EL (cell line): ENCODE results near the gene CCT6B.
"Not testable (repeated sequence)": the region's sequence is repeated elsewhere in the genome, so short reads cannot be mapped to it uniquely, and the experiment has no call there.

Experiments
- DNase-seq: peaks from one replicate; pipeline ENCODE4 v3.0.0-alpha.2; 2016

Gene CCT6B

GRCh38 chr17:34961093-34961911, at the start of gene CCT6B, which contains the start of gene ZNF830:
TSS of gene CCT6B (minus strand) at chr17:34961460. CDS start at chr17:34961393, 67 bp downstream.
TSS of gene ZNF830 (plus strand) at chr17:34961540. CDS start at chr17:34961567, 27 bp downstream.
- DNase-seq: peak; percentile 94

GRCh38 chr17:35010093-35010492, 48.8 kb upstream of the CCT6B start:
- no peak for DNase-seq

- no peak for DNase-seq
Measured at GRCh38 chr17:35006961-35007360, 45.7 kb upstream of the CCT6B start.

GRCh38 chr17:35006345-35006744, 45.1 kb upstream of the CCT6B start:
- DNase-seq: no peak

- DNase-seq: no peak
Measured at GRCh38 chr17:35003778-35004177, 42.5 kb upstream of the CCT6B start.

- no peak for DNase-seq
Measured at GRCh38 chr17:35002876-35003551, 41.8 kb upstream of the CCT6B start.

- DNase-seq: no peak
Measured at GRCh38 chr17:35001549-35001948, 40.3 kb upstream of the CCT6B start.

GRCh38 chr17:35000965-35001364, 39.7 kb upstream of the CCT6B start:
- DNase-seq: not testable (repeated sequence)

GRCh38 chr17:34999456-34999855, 38.2 kb upstream of the CCT6B start:
- DNase-seq: no peak

- peak; percentile 68 for DNase-seq
Measured at GRCh38 chr17:34998205-34998604, 36.9 kb upstream of the CCT6B start.

- DNase-seq: no peak
Measured at GRCh38 chr17:34997355-34997862, 36.1 kb upstream of the CCT6B start.

- DNase-seq: no peak
Measured at GRCh38 chr17:34996422-34997285, 35.4 kb upstream of the CCT6B start.

- peak; percentile 31 for DNase-seq
Measured at GRCh38 chr17:34993031-34993430, 31.8 kb upstream of the CCT6B start.

GRCh38 chr17:34991606-34992005, 30.3 kb upstream of the CCT6B start:
- no peak for DNase-seq

GRCh38 chr17:34990921-34991365, 29.7 kb upstream of the CCT6B start:
- DNase-seq: no peak

GRCh38 chr17:34989473-34989872, 28.2 kb upstream of the CCT6B start:
- no peak for DNase-seq

- no peak for DNase-seq
Measured at GRCh38 chr17:34988644-34989043, 27.4 kb upstream of the CCT6B start.

- DNase-seq: no peak
Measured at GRCh38 chr17:34987232-34987631, 26.0 kb upstream of the CCT6B start.

GRCh38 chr17:34981538-34982241, 20.4 kb upstream of the CCT6B start:
- peak; percentile 29 for DNase-seq

- peak; percentile 87 for DNase-seq
Measured at GRCh38 chr17:34980681-34981537, 19.6 kb upstream of the CCT6B start.

GRCh38 chr17:34980353-34980680, 19.1 kb upstream of the CCT6B start, which contains the start of gene LIG3:
TSS of gene LIG3 (plus strand) at chr17:34980512. CDS start at chr17:34983006, 2,494 bp downstream.
- peak; percentile 94 for DNase-seq
